Keratinocyte (primary cell): ENCODE measurements around the gene PPAT.

ENCODE experiments used
- EZH2 ChIP-seq: IDR thresholded peaks from one replicate; pipeline ENCODE4 v1.6.1; 2012; ENCODE audit warnings: inconsistent platforms, mild to moderate bottlenecking, low read length, moderate library complexity
- TF ChIP-seq, protein P1 (sequence below), 3 experiments: IDR thresholded peaks in 1 of 3; conservative IDR thresholded peaks in 1 of 3; optimal IDR thresholded peaks in 1 of 3; 2 replicates in 2 of 3; 3 replicates in 1 of 3; pipeline versions ENCODE3 to v1.5.1; 2011; ENCODE audit warnings: low read length in 3 of 3, mild to moderate bottlenecking in 3 of 3, moderate library complexity in 2 of 3, control low read depth in 1 of 3, inconsistent platforms in 1 of 3; ENCODE audit not compliant: insufficient read depth in 2 of 3; ENCODE audit errors: extremely low read depth in 1 of 3

- TF ChIP-seq, protein P1, sequence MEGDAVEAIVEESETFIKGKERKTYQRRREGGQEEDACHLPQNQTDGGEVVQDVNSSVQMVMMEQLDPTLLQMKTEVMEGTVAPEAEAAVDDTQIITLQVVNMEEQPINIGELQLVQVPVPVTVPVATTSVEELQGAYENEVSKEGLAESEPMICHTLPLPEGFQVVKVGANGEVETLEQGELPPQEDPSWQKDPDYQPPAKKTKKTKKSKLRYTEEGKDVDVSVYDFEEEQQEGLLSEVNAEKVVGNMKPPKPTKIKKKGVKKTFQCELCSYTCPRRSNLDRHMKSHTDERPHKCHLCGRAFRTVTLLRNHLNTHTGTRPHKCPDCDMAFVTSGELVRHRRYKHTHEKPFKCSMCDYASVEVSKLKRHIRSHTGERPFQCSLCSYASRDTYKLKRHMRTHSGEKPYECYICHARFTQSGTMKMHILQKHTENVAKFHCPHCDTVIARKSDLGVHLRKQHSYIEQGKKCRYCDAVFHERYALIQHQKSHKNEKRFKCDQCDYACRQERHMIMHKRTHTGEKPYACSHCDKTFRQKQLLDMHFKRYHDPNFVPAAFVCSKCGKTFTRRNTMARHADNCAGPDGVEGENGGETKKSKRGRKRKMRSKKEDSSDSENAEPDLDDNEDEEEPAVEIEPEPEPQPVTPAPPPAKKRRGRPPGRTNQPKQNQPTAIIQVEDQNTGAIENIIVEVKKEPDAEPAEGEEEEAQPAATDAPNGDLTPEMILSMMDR (optimal IDR thresholded peaks at IDR 0.05 in 1 of 3, IDR thresholded peaks at IDR 0.05 in 1 of 3, conservative IDR thresholded peaks at IDR 0.05 in 1 of 3; ENCODE audit: extremely low read depth in 1 of 3, insufficient read depth in 2 of 3, low read length in 3 of 3) = no peak
- no peak for TF ChIP-seq EZH2
These were observed 9.9 kb downstream of the PPAT start for GRCh38 chr4:56425518-56425917.
